SK-N-SH (cell line): ENCODE measurements around the gene RPAIN. TPM values are rescaled to one million over a fixed set of nuclear protein-coding genes. Genes with fewer than 3 reads are reported as not detected.

ENCODE experiments used
- CTCF ChIA-PET: fragments of 300-600, 350-600 bp; formaldehyde crosslinking; extraction: SDS; loops from one replicate; lab custom pipeline; 2021; lab: Yijun Ruan, JAX
- POLR2A ChIA-PET: fragments of 350-600 bp; sonication (Branson Sonifier 250); formaldehyde crosslinking; extraction: SDS; loops from one replicate; lab custom pipeline; 2020; ENCODE audit warnings: antibody characterized with exemption, inconsistent platforms; lab: Yijun Ruan, JAX
- DNase-seq: peaks from one replicate; pipeline ENCODE4 v3.0.0; 2012
- H2AFZ ChIP-seq: fragments of 200-600 bp; sonication (generic); 2 replicates; pipeline ENCODE4 v1.8.1; 2016; ENCODE audit warnings: antibody characterized with exemption, mild to moderate bottlenecking, low read depth
- H3F3A ChIP-seq: fragments of 200-600 bp; sonication (generic); replicated peaks from 2 replicates; pipeline ENCODE3; 2016; ENCODE audit warnings: antibody characterized with exemption, mild to moderate bottlenecking; ENCODE audit not compliant: insufficient read depth
- H3K27ac ChIP-seq, 2 experiments: fragments of 200-500 bp in 1 of 2; fragments of 200-600 bp in 1 of 2; sonication (Bioruptor generic) in 1 of 2; sonication (generic), shearing (Covaris generic) in 1 of 2; 2 replicates each; pipeline versions ENCODE4 v1.5.1 to v1.6.1; 2014 to 2016; ENCODE audit warnings: low read depth in 2 of 2, inconsistent platforms in 1 of 2, low read length in 1 of 2, mild to moderate bottlenecking in 1 of 2, mixed read lengths in 1 of 2
- H3K27me3 ChIP-seq: fragments of 200-600 bp; sonication (generic), shearing (Covaris generic); 2 replicates; pipeline ENCODE4 v1.6.1; 2016; ENCODE audit warnings: mixed run types; ENCODE audit not compliant: insufficient read depth
- H3K36me3 ChIP-seq, 2 experiments: fragments of 200-500 bp in 1 of 2; fragments of 200-600 bp in 1 of 2; sonication (Bioruptor generic) in 1 of 2; sonication (generic) in 1 of 2; replicated peaks in 1 of 2; 2 replicates each; pipeline versions ENCODE3 to v1.5.1; 2014 to 2016; ENCODE audit warnings: low read length in 1 of 2, mild to moderate bottlenecking in 1 of 2; ENCODE audit not compliant: insufficient read depth in 2 of 2, control insufficient read depth in 1 of 2
- H3K4me1 ChIP-seq, 2 experiments: fragments of 200-500 bp in 1 of 2; fragments of 200-600 bp in 1 of 2; sonication (Bioruptor generic) in 1 of 2; sonication (generic), shearing (Covaris generic) in 1 of 2; 2 replicates each; pipeline versions ENCODE4 v1.5.1 to v1.6.1; 2014 to 2016; ENCODE audit warnings: low read depth in 1 of 2, low read length in 1 of 2, mixed run types in 1 of 2; ENCODE audit not compliant: insufficient read depth in 2 of 2, control insufficient read depth in 1 of 2
- H3K4me2 ChIP-seq: fragments of 200-600 bp; sonication (generic), shearing (Covaris generic); 2 replicates; pipeline ENCODE4 v1.6.1; 2017; ENCODE audit warnings: mixed run types
- H3K4me3 ChIP-seq, 2 experiments: fragments of 200-500 bp in 1 of 2; fragments of 200-600 bp in 1 of 2; sonication (Bioruptor generic) in 1 of 2; sonication (generic), shearing (Covaris generic) in 1 of 2; 2 replicates each; pipeline versions ENCODE4 v1.5.1 to v1.8.1; 2014 to 2016; ENCODE audit warnings: low read depth in 2 of 2, inconsistent platforms in 1 of 2, low read length in 1 of 2, mild to moderate bottlenecking in 1 of 2, mixed read lengths in 1 of 2, moderate library complexity in 1 of 2
- H3K79me2 ChIP-seq: fragments of 200-600 bp; sonication (generic); 2 replicates; pipeline ENCODE4 v1.8.1; 2017; ENCODE audit warnings: mild to moderate bottlenecking; ENCODE audit not compliant: insufficient read depth
- H3K9ac ChIP-seq: fragments of 200-600 bp; sonication (generic); 2 replicates; pipeline ENCODE4 v1.6.1; 2017; ENCODE audit warnings: mixed run types
- H3K9me2 ChIP-seq: fragments of 200-600 bp; sonication (generic); 2 replicates; pipeline ENCODE4 v1.6.1; 2017; ENCODE audit warnings: mixed run types
- H3K9me3 ChIP-seq: fragments of 200-600 bp; sonication (generic); 2 replicates; pipeline ENCODE4 v1.6.1; 2017; ENCODE audit warnings: mixed run types, mild to moderate bottlenecking, moderate library complexity
- H4K20me1 ChIP-seq: fragments of 200-600 bp; sonication (generic); 2 replicates; pipeline ENCODE4 v1.6.1; 2017; ENCODE audit warnings: mild to moderate bottlenecking, mixed run types; ENCODE audit not compliant: insufficient read depth
- ELF1 ChIP-seq: IDR thresholded peaks from 2 replicates; pipeline ENCODE4 v1.4.0; 2012
- FOSL2 ChIP-seq: IDR thresholded peaks from 2 replicates; pipeline ENCODE4 v1.4.0; 2012; ENCODE audit warnings: low read depth, mild to moderate bottlenecking, moderate library complexity, borderline replicate concordance
- FOXJ3 ChIP-seq: sonication (generic); formaldehyde crosslinking; IDR thresholded peaks from 2 replicates; pipeline ENCODE4 v1.5.1; 2020; ENCODE audit warnings: mild to moderate bottlenecking, missing genetic modification reagents
- MAX ChIP-seq: IDR thresholded peaks from 2 replicates; pipeline ENCODE4 v1.4.0; 2012; ENCODE audit warnings: low read depth
- MXI1 ChIP-seq: IDR thresholded peaks from 2 replicates; pipeline ENCODE4 v1.6.1; 2012; ENCODE audit warnings: mild to moderate bottlenecking, low read depth, low read length, improper control_type of control experiment
- NFIC ChIP-seq: IDR thresholded peaks from 2 replicates; pipeline ENCODE4 v1.4.0; 2012; ENCODE audit warnings: borderline replicate concordance
- PBX3 ChIP-seq: IDR thresholded peaks from 2 replicates; pipeline ENCODE4; 2012
- RCOR1 ChIP-seq: fragments of 150-350 bp; IDR thresholded peaks from 2 replicates; pipeline ENCODE4 v1.6.1; 2017; ENCODE audit warnings: antibody characterized with exemption, low read length
- RFX5 ChIP-seq: IDR thresholded peaks from 2 replicates; pipeline ENCODE4 v1.6.1; 2012; ENCODE audit warnings: mild to moderate bottlenecking, improper control_type of control experiment, low read length
- USF1 ChIP-seq: IDR thresholded peaks from 2 replicates; pipeline ENCODE4 v1.4.0; 2012; ENCODE audit warnings: low read depth, borderline replicate concordance
- YY1 ChIP-seq: IDR thresholded peaks from 2 replicates; pipeline ENCODE4 v1.4.0; 2012; ENCODE audit warnings: low read depth, mild to moderate bottlenecking
- WGBS: methylation state at CpG from one replicate; pipeline ENCODE4 v1.1.6; 2017; ENCODE audit warnings: low lambda C conversion rate; 5-methylcytosine and 5-hydroxymethylcytosine counted together
- polyA plus RNA-seq, 3 experiments: library from polyadenylated mRNA; depleted of rRNA; stranded (reverse); fragments of >200 nt; gene quantifications; 2 replicates each; pipeline ENCODE4 v1.2.3, GENCODE V29; 2012
- TF ChIP-seq, protein P1 (sequence below): fragments of 200-600 bp; sonication (generic); IDR thresholded peaks from 2 replicates; pipeline ENCODE4 v1.6.1; 2017; ENCODE audit warnings: antibody characterized with exemption, mild to moderate bottlenecking, moderate library complexity
- TF ChIP-seq, protein P2 (sequence below): fragments of 150-350 bp; IDR thresholded peaks from 2 replicates; pipeline ENCODE4 v1.6.1; 2016; ENCODE audit warnings: mild to moderate bottlenecking, low read depth, low read length
- TF ChIP-seq, protein P3 (sequence below): IDR thresholded peaks from 2 replicates; pipeline ENCODE4 v1.4.0; 2012; ENCODE audit warnings: low read depth, borderline replicate concordance
- TF ChIP-seq, protein P4 (sequence below): IDR thresholded peaks from 2 replicates; pipeline ENCODE4 v1.6.1; 2012; ENCODE audit warnings: mild to moderate bottlenecking, low read depth, low read length, moderate library complexity

Gene RPAIN
- polyA plus RNA-seq, 1 of the 3 experiments (the other 2 are of a cell fraction): 75.5 TPM

GRCh38 chr17:5380491-5381135 is 39.4 kb upstream of the RPAIN start:
- Histone ChIP-seq H3K4me1 (no peaks in the 10 kb centered on the region), H3K4me2 (no peak overlapping the region), H4K20me1 (no peaks in the 10 kb centered on the region), H3K9me2 (no peaks in the 10 kb centered on the region), H3K9me3 (no peaks in the 10 kb centered on the region), H3K4me3 (no peak overlapping the region), H3K27me3 (no peaks in the 10 kb centered on the region), H3K27ac (no peak overlapping the region; a peak in 1 of 4 replicates), H3F3A (peaks cover 15% of the 10 kb centered on the region), H3K9ac (no peak overlapping the region), H2AFZ (no peak overlapping the region), H3K36me3 (peaks cover 70 to 75% of the 10 kb centered on the region in 2 experiments), H3K79me2 (no peaks in the 10 kb centered on the region)
- CTCF ChIA-PET: interaction anchor here (1.4 kb wide), 1 partner anchor 9 kb away, joined by 3 read pairs; no protein-coding TSS in a partner anchor
- POLR2A ChIA-PET: interaction anchor here (0.6 to 0.9 kb wide), 3 partner anchors 15 to 268 kb away, joined by 3 to 4 read pairs (median 4); no protein-coding TSS in a partner anchor
- DNase-seq: no peak
- WGBS: 88% methylated on average over 7 of the region's 7 CpGs
- TF ChIP-seq RCOR1: no peak
- TF ChIP-seq, protein P1, sequence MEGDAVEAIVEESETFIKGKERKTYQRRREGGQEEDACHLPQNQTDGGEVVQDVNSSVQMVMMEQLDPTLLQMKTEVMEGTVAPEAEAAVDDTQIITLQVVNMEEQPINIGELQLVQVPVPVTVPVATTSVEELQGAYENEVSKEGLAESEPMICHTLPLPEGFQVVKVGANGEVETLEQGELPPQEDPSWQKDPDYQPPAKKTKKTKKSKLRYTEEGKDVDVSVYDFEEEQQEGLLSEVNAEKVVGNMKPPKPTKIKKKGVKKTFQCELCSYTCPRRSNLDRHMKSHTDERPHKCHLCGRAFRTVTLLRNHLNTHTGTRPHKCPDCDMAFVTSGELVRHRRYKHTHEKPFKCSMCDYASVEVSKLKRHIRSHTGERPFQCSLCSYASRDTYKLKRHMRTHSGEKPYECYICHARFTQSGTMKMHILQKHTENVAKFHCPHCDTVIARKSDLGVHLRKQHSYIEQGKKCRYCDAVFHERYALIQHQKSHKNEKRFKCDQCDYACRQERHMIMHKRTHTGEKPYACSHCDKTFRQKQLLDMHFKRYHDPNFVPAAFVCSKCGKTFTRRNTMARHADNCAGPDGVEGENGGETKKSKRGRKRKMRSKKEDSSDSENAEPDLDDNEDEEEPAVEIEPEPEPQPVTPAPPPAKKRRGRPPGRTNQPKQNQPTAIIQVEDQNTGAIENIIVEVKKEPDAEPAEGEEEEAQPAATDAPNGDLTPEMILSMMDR: no peak
- no peak for TF ChIP-seq YY1
- no peak for TF ChIP-seq ELF1
- TF ChIP-seq FOSL2: no peak
- no peak for TF ChIP-seq MXI1

DNA sequence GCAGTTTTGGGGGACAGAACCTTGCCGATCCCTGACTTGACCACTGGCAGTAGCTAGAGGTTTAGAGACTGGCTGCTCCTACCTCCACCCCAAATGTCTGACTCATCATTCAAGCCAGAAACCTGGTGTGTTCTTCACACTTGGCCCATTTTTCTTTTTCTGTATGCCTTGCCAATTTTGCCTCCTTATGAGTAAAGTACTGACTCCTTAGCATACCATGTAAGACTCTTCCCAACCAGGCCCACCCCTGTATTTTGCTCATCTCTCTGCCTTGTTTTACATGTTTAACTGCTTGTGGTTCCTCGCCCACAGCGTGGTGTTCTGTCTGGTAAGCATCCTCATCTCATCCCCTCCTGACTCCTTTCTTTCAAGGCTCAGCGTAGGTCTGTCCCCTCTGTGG is 38.4 kb upstream of the RPAIN start:
- H3F3A ChIP-seq: peaks cover 12% of the 10 kb centered on the region
- no peaks in the 10 kb centered on the region for H3K9me2 ChIP-seq
- H4K20me1 ChIP-seq: no peaks in the 10 kb centered on the region
- peak overlapping the region in 1 of 2 experiments; percentile 28; a peak in 1 of 4 replicates for H3K27ac ChIP-seq
- no peak for DNase-seq
- H3K4me1 ChIP-seq: no peaks in the 10 kb centered on the region
- WGBS: 94% methylated on average over 4 of the region's 4 CpGs
- H3K4me2 ChIP-seq: no peak overlapping the region
- no peaks in the 10 kb centered on the region for H3K9me3 ChIP-seq
- H2AFZ ChIP-seq: no peak overlapping the region
- POLR2A ChIA-PET: no interaction called here
- CTCF ChIA-PET: no interaction called here
- H3K9ac ChIP-seq: no peak overlapping the region
- no peaks in the 10 kb centered on the region for H3K27me3 ChIP-seq
- no peaks in the 10 kb centered on the region for H3K79me2 ChIP-seq
- no peak overlapping the region for H3K4me3 ChIP-seq
- peaks cover 80 to 84% of the 10 kb centered on the region in 2 experiments for H3K36me3 ChIP-seq
- no peak for TF ChIP-seq USF1
- TF ChIP-seq, protein P2, sequence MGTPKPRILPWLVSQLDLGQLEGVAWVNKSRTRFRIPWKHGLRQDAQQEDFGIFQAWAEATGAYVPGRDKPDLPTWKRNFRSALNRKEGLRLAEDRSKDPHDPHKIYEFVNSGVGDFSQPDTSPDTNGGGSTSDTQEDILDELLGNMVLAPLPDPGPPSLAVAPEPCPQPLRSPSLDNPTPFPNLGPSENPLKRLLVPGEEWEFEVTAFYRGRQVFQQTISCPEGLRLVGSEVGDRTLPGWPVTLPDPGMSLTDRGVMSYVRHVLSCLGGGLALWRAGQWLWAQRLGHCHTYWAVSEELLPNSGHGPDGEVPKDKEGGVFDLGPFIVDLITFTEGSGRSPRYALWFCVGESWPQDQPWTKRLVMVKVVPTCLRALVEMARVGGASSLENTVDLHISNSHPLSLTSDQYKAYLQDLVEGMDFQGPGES: no peak
- no peak for TF ChIP-seq MXI1
- no peak for TF ChIP-seq NFIC
- TF ChIP-seq ELF1: no peak
- no peak for TF ChIP-seq MAX
- TF ChIP-seq RFX5: no peak
- no peak for TF ChIP-seq PBX3
- no peak for TF ChIP-seq FOXJ3
- TF ChIP-seq RCOR1: no peak
- TF ChIP-seq, protein P3, sequence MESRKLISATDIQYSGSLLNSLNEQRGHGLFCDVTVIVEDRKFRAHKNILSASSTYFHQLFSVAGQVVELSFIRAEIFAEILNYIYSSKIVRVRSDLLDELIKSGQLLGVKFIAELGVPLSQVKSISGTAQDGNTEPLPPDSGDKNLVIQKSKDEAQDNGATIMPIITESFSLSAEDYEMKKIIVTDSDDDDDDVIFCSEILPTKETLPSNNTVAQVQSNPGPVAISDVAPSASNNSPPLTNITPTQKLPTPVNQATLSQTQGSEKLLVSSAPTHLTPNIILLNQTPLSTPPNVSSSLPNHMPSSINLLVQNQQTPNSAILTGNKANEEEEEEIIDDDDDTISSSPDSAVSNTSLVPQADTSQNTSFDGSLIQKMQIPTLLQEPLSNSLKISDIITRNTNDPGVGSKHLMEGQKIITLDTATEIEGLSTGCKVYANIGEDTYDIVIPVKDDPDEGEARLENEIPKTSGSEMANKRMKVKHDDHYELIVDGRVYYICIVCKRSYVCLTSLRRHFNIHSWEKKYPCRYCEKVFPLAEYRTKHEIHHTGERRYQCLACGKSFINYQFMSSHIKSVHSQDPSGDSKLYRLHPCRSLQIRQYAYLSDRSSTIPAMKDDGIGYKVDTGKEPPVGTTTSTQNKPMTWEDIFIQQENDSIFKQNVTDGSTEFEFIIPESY: no peak
- TF ChIP-seq, protein P4, sequence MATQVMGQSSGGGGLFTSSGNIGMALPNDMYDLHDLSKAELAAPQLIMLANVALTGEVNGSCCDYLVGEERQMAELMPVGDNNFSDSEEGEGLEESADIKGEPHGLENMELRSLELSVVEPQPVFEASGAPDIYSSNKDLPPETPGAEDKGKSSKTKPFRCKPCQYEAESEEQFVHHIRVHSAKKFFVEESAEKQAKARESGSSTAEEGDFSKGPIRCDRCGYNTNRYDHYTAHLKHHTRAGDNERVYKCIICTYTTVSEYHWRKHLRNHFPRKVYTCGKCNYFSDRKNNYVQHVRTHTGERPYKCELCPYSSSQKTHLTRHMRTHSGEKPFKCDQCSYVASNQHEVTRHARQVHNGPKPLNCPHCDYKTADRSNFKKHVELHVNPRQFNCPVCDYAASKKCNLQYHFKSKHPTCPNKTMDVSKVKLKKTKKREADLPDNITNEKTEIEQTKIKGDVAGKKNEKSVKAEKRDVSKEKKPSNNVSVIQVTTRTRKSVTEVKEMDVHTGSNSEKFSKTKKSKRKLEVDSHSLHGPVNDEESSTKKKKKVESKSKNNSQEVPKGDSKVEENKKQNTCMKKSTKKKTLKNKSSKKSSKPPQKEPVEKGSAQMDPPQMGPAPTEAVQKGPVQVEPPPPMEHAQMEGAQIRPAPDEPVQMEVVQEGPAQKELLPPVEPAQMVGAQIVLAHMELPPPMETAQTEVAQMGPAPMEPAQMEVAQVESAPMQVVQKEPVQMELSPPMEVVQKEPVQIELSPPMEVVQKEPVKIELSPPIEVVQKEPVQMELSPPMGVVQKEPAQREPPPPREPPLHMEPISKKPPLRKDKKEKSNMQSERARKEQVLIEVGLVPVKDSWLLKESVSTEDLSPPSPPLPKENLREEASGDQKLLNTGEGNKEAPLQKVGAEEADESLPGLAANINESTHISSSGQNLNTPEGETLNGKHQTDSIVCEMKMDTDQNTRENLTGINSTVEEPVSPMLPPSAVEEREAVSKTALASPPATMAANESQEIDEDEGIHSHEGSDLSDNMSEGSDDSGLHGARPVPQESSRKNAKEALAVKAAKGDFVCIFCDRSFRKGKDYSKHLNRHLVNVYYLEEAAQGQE: no peak
